Panc1 (cell line): Measurements from ENCODE around the gene PET100.

Source experiments
- POLR2AphosphoS5 ChIP-seq: IDR thresholded peaks from 2 replicates; pipeline ENCODE4 v1.6.1; 2012; ENCODE audit warnings: mild to moderate bottlenecking, low read depth, low read length, moderate library complexity
- TF ChIP-seq, protein P1 (sequence below): fragments of 450-650 bp; IDR thresholded peaks from 2 replicates; pipeline ENCODE4 v1.5.1; 2017; ENCODE audit warnings: mild to moderate bottlenecking

DNA sequence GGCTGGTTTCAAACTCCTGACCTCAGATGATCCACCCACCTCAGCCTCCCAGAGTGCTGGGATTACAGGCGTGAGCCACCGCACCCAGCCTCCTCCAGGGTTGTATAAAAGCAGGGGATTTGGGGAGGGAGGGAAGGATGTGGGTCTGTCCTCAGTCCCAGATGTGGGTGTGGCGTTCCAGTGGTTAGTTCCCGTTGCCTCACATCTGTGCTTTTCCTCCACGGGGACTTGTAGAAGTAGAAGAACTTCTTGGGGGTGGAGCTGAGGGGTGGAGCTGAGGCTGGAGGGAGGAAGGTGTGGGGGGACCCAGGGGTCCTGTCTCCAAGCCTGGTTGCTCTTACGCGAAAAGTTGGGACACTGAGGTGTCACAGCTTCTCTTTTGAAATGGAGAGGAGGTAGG lies 46.8 kb downstream of the PET100 start:
- TF ChIP-seq, protein P1, sequence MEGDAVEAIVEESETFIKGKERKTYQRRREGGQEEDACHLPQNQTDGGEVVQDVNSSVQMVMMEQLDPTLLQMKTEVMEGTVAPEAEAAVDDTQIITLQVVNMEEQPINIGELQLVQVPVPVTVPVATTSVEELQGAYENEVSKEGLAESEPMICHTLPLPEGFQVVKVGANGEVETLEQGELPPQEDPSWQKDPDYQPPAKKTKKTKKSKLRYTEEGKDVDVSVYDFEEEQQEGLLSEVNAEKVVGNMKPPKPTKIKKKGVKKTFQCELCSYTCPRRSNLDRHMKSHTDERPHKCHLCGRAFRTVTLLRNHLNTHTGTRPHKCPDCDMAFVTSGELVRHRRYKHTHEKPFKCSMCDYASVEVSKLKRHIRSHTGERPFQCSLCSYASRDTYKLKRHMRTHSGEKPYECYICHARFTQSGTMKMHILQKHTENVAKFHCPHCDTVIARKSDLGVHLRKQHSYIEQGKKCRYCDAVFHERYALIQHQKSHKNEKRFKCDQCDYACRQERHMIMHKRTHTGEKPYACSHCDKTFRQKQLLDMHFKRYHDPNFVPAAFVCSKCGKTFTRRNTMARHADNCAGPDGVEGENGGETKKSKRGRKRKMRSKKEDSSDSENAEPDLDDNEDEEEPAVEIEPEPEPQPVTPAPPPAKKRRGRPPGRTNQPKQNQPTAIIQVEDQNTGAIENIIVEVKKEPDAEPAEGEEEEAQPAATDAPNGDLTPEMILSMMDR = no peak
- no peak for TF ChIP-seq POLR2AphosphoS5
